ENCODE data around the gene ANAPC5.

- TF ChIP-seq EZH2 (IDR thresholded peaks at IDR 0.05) = no peak
- TF ChIP-seq POLR2AphosphoS5 (IDR thresholded peaks at IDR 0.05; ENCODE audit: borderline replicate concordance, low read depth, low read length) = no peak
Measured at GRCh38 chr12:121293603-121294002, 58.6 kb downstream of the ANAPC5 start.
